K562 (cell line): ENCODE data around the gene FMN1. TPM values are rescaled to one million over a fixed set of nuclear protein-coding genes. Genes with fewer than 3 reads are reported as not detected.

Experiments
- ATAC-seq: fragments of 200-7000 bp; cut with Tn5 transposase; 3 replicates; pipeline ENCODE4 v1.9.1; 2020; ENCODE audit warnings: moderate library complexity
- BruUV-seq: library from RNA; stranded (reverse); fragments of 400-500 nt; replicated peaks from 2 replicates; lab custom pipeline; 2021; lab: Mats Ljungman, UMichigan
- CTCF ChIA-PET: fragments of 300-600 bp; formaldehyde crosslinking; extraction: SDS; loops from one replicate; lab custom pipeline; 2021; ENCODE audit warnings: low intra/inter-chr PET ratio; lab: Yijun Ruan, JAX
- POLR2A ChIA-PET: fragments of 300-600, 350-650 bp; sonication (Branson Sonifier 250); formaldehyde crosslinking; extraction: SDS; loops from one replicate; lab custom pipeline; 2021; ENCODE audit warnings: antibody characterized with exemption, inconsistent platforms; lab: Yijun Ruan, JAX
- DNase-seq, 4 experiments: peaks; one replicate each; pipeline versions ENCODE4 v3.0.0 to v3.0.0-alpha.2; 2011 to 2018; ENCODE audit warnings: low spot score in 3 of 4, mixed read lengths in 3 of 4; ENCODE audit errors: extremely low read depth in 1 of 4
- FAIRE-seq: peaks from 2 replicates; lab custom pipeline; 2011; peaks lifted over from hg19 to GRCh38; lab: Jason Lieb, UNC
- H2AFZ ChIP-seq: 2 replicates; pipeline ENCODE4 v1.6.0; 2011; ENCODE audit warnings: low read depth, low read length, control low read depth, inconsistent platforms
- H3K27ac ChIP-seq: fragments of 200-600 bp; 3 replicates; pipeline ENCODE4 v1.8.0; 2011; ENCODE audit warnings: low read depth, mild to moderate bottlenecking, control low read depth, inconsistent platforms, low read length, moderate library complexity, mixed read lengths; ENCODE audit errors: extremely low read depth
- H3K27me3 ChIP-seq, 2 experiments: fragments of 300-600 bp in 1 of 2; 2 replicates in 1 of 2; 3 replicates in 1 of 2; pipeline versions ENCODE4 v1.6.0 to v1.8.0; 2011; ENCODE audit warnings: inconsistent platforms in 2 of 2, low read length in 2 of 2, mild to moderate bottlenecking in 1 of 2, mixed read lengths in 1 of 2, moderate library complexity in 1 of 2; ENCODE audit not compliant: control insufficient read depth in 2 of 2, insufficient read depth in 2 of 2
- H3K36me3 ChIP-seq: fragments of 300-600 bp; 3 replicates; pipeline ENCODE4 v1.8.0; 2011; ENCODE audit warnings: mild to moderate bottlenecking, low read length, inconsistent platforms; ENCODE audit not compliant: control insufficient read depth, insufficient read depth
- H3K4me1 ChIP-seq, 2 experiments: fragments of 200-600 bp in 1 of 2; replicated peaks in 1 of 2; 2 replicates in 1 of 2; 3 replicates in 1 of 2; pipeline versions ENCODE4 v1.5.1 to v1.8.0; 2011; ENCODE audit warnings: inconsistent platforms in 2 of 2, low read length in 2 of 2, mild to moderate bottlenecking in 1 of 2, mixed read lengths in 1 of 2, moderate library complexity in 1 of 2; ENCODE audit not compliant: control insufficient read depth in 2 of 2, insufficient read depth in 2 of 2
- H3K4me2 ChIP-seq: 2 replicates; pipeline ENCODE4 v1.6.1; 2011; ENCODE audit warnings: low read length, control low read depth, inconsistent platforms, mixed read lengths; ENCODE audit not compliant: insufficient read depth
- H3K4me3 ChIP-seq: fragments of 200-600 bp; sonication (generic), shearing (Covaris generic); 2 replicates; pipeline ENCODE4 v1.5.1; 2016; ENCODE audit warnings: control low read depth, inconsistent platforms
- H3K79me2 ChIP-seq: fragments of 200-600 bp; 3 replicates; pipeline ENCODE4 v1.8.0; 2011; ENCODE audit warnings: low read length, inconsistent platforms; ENCODE audit not compliant: control insufficient read depth, insufficient read depth
- H3K9ac ChIP-seq, 2 experiments: 2 replicates each; pipeline versions ENCODE4 v1.6.0 to v1.6.1; 2011; ENCODE audit warnings: low read depth in 2 of 2, low read length in 2 of 2, control low read depth in 1 of 2, inconsistent platforms in 1 of 2, mild to moderate bottlenecking in 1 of 2, mixed read lengths in 1 of 2; ENCODE audit not compliant: insufficient read depth in 1 of 2
- H3K9me1 ChIP-seq: one replicate; pipeline ENCODE4 v1.6.0; 2011; ENCODE audit warnings: inconsistent platforms, mild to moderate bottlenecking, low read length, moderate library complexity; ENCODE audit not compliant: control insufficient read depth, insufficient read depth
- H3K9me3 ChIP-seq: replicated peaks from 2 replicates; pipeline ENCODE4 v1.5.1; 2011; ENCODE audit warnings: low read depth, low read length, inconsistent platforms; ENCODE audit not compliant: control insufficient read depth, insufficient read depth
- H4K20me1 ChIP-seq: replicated peaks from 2 replicates; pipeline ENCODE4 v1.6.1; 2011; ENCODE audit warnings: low read length, inconsistent platforms, mixed read lengths; ENCODE audit not compliant: control insufficient read depth, insufficient read depth
- NFE2L1 ChIP-seq: fragments of 450-650 bp; IDR thresholded peaks from 2 replicates; pipeline ENCODE4 v1.6.1; 2016; ENCODE audit warnings: missing genetic modification characterization, low read depth, mild to moderate bottlenecking, missing compliant biosample characterization, moderate library complexity, borderline replicate concordance
- SREBF2 ChIP-seq: sonication (generic); formaldehyde crosslinking; IDR thresholded peaks from 2 replicates; pipeline ENCODE4 v1.4.0; 2020; ENCODE audit warnings: mild to moderate bottlenecking, missing genetic modification reagents
- ZFP30 ChIP-seq: fragments of 250-450 bp; sonication (Bioruptor Pico); IDR thresholded peaks from 2 replicates; pipeline ENCODE4 v1.8.0; 2022; ENCODE audit warnings: moderate library complexity, mild to moderate bottlenecking, inconsistent platforms, borderline replicate concordance
- ZNF707 ChIP-seq: fragments of 250-450 bp; sonication (Bioruptor Pico); conservative IDR thresholded peaks from 2 replicates; pipeline ENCODE4 v1.8.0; 2022; ENCODE audit warnings: inconsistent platforms, mild to moderate bottlenecking, moderate library complexity
- ZNF778 ChIP-seq: fragments of 450-650 bp; formaldehyde crosslinking; IDR thresholded peaks from 2 replicates; pipeline ENCODE4 v1.4.0; 2020; ENCODE audit warnings: mild to moderate bottlenecking, moderate library complexity
- WGBS: fragments of 100-300 bp; shearing (Covaris generic); methylation state at CpG from one replicate; pipeline ENCODE4 v1.1.6; 2016; ENCODE audit warnings: low coverage, mixed read lengths; ENCODE audit not compliant: insufficient coverage; ENCODE audit errors: missing lambda C conversion rate; 5-methylcytosine and 5-hydroxymethylcytosine counted together
- in situ Hi-C: fragments of 300-500 bp; cut with MboI; formaldehyde crosslinking; loops from 4 replicates; pipeline ENCODE4 v1.15.0; 2018; ENCODE audit warnings: inconsistent platforms, mixed read lengths
- intact Hi-C: fragments of 100-400 bp; cut with micrococcal nuclease; formaldehyde crosslinking; loops from 2 replicates; pipeline ENCODE4 v1.14.2; 2022
- polyA plus RNA-seq, 8 experiments: library from polyadenylated mRNA; depleted of rRNA in 4 of 8; stranded (reverse) in 5 of 8; unstranded in 3 of 8; fragments of >200 nt; fragmentation: Nextera tagmentation in 2 of 8; fragmentation: Illumina TruSeq in 1 of 8; extraction: Ambion mirVana in 2 of 8; extraction: Trizol in 1 of 8; gene quantifications; 2 replicates each; pipeline versions ENCODE4 v1.2.1 to v1.2.3, GENCODE V29; 2011 to 2014; ENCODE audit warnings: inconsistent platforms in 1 of 8, missing spikeins in 1 of 8
- total RNA-seq, 7 experiments: library from RNA; depleted of rRNA in 6 of 7; stranded (reverse); fragments of >200 nt in 6 of 7; fragmentation: Illumina TruSeq in 2 of 7; extraction: Trizol in 2 of 7; gene quantifications; 2 replicates each; pipeline versions ENCODE4 v1.2.1 to v1.2.3, GENCODE V29; 2011 to 2021; ENCODE audit warnings: low replicate concordance in 1 of 7
- TF ChIP-seq, protein P1 (sequence below): fragments of 450-650 bp; IDR thresholded peaks from 2 replicates; pipeline ENCODE4 v1.6.1; 2017; ENCODE audit warnings: antibody characterized with exemption
- TF ChIP-seq, protein P2 (sequence below): fragments of 150-350 bp; IDR thresholded peaks from 2 replicates; pipeline ENCODE4 v1.6.1; 2014; ENCODE audit warnings: low read depth, mild to moderate bottlenecking, low read length, borderline replicate concordance

FMN1 gene
- total and polyA plus RNA-seq, 9 of the 15 experiments (the other 6 are each of a cell fraction or from before 2014, with no cell fraction given): 0.03 to 0.07 (median 0.04) TPM; not detected in 6

DNA sequence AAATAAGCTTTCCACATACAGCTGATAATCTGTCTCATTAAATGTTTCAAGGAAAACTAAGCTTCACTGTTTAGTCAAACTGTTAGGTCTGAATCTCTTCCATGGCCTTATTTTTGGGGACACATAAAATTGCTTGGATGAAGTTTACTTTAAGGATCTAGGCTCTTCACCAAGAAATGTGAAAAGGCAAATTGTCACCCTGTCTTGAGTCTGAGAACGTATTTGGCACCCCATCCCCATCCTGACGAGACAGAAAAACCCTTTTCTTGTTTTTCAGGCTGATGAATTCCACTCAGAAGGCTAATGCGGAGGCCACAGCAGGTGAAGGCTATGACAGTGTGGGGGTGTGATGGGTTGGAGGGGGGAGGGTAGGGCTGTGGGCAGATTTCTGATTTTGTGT lies 250.1 kb downstream of the FMN1 start:
- no peak for FAIRE-seq
- BruUV-seq: no TSS peak
- no peak overlapping the region for H3K27ac ChIP-seq
- ChIA-PET POLR2A (interaction anchor here (0.6 kb wide), 1 partner anchor 103 kb away, joined by 3 read pairs; no protein-coding TSS in a partner anchor), CTCF (no interaction called here)
- no peaks in the 10 kb centered on the region for H3K27me3 ChIP-seq
- H2AFZ ChIP-seq: no peak overlapping the region
- in situ Hi-C loops (no loop called here), intact Hi-C loops (no loop called here)
- H3K4me3 ChIP-seq: no peak overlapping the region
- no peak for TF ChIP-seq ZNF707
- TF ChIP-seq, protein P1, sequence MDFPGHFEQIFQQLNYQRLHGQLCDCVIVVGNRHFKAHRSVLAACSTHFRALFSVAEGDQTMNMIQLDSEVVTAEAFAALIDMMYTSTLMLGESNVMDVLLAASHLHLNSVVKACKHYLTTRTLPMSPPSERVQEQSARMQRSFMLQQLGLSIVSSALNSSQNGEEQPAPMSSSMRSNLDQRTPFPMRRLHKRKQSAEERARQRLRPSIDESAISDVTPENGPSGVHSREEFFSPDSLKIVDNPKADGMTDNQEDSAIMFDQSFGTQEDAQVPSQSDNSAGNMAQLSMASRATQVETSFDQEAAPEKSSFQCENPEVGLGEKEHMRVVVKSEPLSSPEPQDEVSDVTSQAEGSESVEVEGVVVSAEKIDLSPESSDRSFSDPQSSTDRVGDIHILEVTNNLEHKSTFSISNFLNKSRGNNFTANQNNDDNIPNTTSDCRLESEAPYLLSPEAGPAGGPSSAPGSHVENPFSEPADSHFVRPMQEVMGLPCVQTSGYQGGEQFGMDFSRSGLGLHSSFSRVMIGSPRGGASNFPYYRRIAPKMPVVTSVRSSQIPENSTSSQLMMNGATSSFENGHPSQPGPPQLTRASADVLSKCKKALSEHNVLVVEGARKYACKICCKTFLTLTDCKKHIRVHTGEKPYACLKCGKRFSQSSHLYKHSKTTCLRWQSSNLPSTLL: no peak
- TF ChIP-seq SREBF2 (CRISPR knock-in tag): no peak
- no peak for TF ChIP-seq ZFP30
- TF ChIP-seq NFE2L1 (tag): no peak
- TF ChIP-seq ZNF778 (CRISPR knock-in tag): no peak
- TF ChIP-seq, protein P2, sequence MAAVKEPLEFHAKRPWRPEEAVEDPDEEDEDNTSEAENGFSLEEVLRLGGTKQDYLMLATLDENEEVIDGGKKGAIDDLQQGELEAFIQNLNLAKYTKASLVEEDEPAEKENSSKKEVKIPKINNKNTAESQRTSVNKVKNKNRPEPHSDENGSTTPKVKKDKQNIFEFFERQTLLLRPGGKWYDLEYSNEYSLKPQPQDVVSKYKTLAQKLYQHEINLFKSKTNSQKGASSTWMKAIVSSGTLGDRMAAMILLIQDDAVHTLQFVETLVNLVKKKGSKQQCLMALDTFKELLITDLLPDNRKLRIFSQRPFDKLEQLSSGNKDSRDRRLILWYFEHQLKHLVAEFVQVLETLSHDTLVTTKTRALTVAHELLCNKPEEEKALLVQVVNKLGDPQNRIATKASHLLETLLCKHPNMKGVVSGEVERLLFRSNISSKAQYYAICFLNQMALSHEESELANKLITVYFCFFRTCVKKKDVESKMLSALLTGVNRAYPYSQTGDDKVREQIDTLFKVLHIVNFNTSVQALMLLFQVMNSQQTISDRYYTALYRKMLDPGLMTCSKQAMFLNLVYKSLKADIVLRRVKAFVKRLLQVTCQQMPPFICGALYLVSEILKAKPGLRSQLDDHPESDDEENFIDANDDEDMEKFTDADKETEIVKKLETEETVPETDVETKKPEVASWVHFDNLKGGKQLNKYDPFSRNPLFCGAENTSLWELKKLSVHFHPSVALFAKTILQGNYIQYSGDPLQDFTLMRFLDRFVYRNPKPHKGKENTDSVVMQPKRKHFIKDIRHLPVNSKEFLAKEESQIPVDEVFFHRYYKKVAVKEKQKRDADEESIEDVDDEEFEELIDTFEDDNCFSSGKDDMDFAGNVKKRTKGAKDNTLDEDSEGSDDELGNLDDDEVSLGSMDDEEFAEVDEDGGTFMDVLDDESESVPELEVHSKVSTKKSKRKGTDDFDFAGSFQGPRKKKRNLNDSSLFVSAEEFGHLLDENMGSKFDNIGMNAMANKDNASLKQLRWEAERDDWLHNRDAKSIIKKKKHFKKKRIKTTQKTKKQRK: no peak
- no peak for ATAC-seq
- no peak for DNase-seq
- no peaks in the 10 kb centered on the region for H3K79me2 ChIP-seq
- no peak overlapping the region for H3K9ac ChIP-seq
- H4K20me1 ChIP-seq: no peaks in the 10 kb centered on the region
- H3K9me3 ChIP-seq: no peaks in the 10 kb centered on the region
- WGBS: 2% methylated on average over 3 of the region's 3 CpGs
- H3K4me2 ChIP-seq: no peak overlapping the region
- no peaks in the 10 kb centered on the region for H3K9me1 ChIP-seq
- no peaks in the 10 kb centered on the region for H3K36me3 ChIP-seq
- H3K4me1 ChIP-seq: no peaks in the 10 kb centered on the region
